Dermis blood vessel endothelial cell (primary cell): ENCODE measurements around the gene CYP4F11. TPM values are rescaled to one million over a fixed set of nuclear protein-coding genes. Genes with fewer than 3 reads are reported as not detected.
"Not testable (repeated sequence)": the region's sequence is repeated elsewhere in the genome, so short reads cannot be mapped to it uniquely, and the experiment has no call there.

ENCODE experiments used
- DNase-seq: peaks from one replicate; pipeline ENCODE4 v3.0.0; 2010
- total RNA-seq: library from RNA; depleted of rRNA; stranded (reverse); fragments of >200 nt; gene quantifications from 2 replicates; pipeline ENCODE4 v1.2.3, GENCODE V29; 2014

CYP4F11 gene
- total RNA-seq, 1 donor from 2014 or later: not detected

GRCh38 chr19:15922021-15922420 lies 12.3 kb downstream of the CYP4F11 start:
- no peak for DNase-seq

DNA sequence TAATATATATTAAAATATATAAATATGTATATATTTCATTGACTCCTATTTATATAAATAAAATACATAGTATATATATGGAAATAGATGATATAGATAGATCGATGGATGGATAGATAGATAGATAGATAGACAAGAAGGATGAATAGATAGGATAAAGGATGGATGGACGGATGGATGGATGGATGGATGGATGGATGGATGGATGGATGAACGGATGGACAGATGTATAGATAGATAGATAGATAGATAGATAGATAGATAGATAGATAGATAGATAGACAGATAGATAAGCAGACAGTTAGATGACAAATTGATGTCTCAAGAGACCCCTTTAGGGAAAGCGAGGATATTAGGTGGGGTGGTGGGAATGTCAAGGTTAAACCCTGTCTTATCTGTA lies 15.1 kb downstream of the CYP4F11 start:
- no peak for DNase-seq

DNA sequence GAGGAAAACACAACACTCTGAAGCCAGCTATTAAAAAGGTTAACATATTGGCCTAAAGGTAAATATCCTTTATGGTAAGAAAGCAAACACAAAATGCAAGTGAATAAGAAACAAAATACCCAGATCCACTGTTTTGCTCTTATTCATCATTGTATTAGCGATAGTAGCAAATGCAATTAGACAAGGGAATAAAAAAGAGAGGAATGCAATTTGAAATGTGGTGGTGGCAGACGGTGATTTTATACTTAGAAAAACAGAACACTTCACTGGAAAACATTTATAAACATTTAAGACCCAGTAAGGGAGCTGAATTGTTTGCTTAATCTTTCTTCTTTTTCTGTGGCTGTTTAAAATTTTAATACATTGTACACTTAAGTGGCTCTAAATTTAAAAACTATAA lies 19.2 kb downstream of the CYP4F11 start:
- no peak for DNase-seq

- DNase-seq: no peak
These were observed 20.5 kb downstream of the CYP4F11 start for GRCh38 chr19:15913830-15914229.

GRCh38 chr19:15913384-15913783 lies 20.9 kb downstream of the CYP4F11 start:
- no peak for DNase-seq

GRCh38 chr19:15911599-15912235 lies 22.6 kb downstream of the CYP4F11 start:
- DNase-seq: no peak

DNA sequence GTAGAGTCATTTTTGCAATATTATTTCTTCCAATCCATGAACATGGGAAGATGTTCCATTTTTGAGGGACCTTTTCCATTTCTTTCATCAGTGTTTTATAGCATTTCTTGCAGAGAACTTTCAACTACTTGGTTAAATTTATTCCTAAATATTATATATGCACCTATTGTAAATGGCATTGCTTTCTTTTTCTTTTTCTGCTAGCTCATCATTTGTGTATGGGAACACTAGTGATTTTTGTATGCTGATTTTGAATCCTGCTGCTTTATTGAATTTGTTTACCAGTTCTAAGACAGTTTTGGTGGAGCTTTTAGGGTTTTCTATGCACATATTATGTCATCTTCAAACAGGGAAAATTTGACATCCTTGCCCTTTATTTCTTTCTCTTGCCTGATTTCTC lies 29.3 kb downstream of the CYP4F11 start:
- DNase-seq: no peak

DNA sequence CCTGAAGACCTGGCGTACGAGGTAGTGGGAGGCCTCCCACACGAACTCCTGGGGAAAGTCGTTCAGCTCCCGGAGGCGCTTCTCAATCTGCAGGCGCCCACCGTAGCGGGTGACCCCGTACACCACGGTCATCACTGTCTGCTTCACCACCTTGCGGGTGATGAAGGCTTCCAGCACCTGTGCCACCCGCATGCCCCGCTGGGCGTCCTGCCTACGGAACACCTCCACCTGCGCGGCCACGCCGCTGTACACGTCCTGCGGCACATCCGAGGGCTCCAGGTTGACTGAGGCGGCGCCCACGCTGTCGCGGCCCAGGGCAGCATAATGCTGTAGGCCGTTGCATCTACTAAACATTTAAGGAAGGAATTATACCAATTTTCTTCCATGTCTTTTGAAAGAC lies 31.4 kb downstream of the CYP4F11 start:
- DNase-seq: not testable (repeated sequence)

DNA sequence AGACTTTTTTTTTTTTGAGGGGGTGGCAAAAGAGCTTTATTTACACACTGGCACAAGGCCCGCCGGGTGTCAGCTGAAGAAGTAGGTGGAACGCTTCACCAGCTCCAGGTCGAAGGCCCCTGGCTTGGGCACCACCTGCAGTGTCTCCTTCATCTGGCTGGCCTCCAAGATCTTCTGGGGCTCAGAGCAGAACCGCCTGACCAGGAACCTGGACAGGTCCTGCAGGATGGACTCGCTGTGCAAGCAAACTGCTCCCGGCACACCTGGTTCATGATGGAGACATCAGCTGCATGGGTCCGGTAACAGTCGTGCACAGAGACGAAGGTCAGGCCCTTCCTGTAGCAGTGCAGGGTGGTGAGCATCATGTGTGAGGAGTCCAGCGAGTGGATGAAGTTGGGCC lies 32.1 kb downstream of the CYP4F11 start:
- no peak for DNase-seq

DNA sequence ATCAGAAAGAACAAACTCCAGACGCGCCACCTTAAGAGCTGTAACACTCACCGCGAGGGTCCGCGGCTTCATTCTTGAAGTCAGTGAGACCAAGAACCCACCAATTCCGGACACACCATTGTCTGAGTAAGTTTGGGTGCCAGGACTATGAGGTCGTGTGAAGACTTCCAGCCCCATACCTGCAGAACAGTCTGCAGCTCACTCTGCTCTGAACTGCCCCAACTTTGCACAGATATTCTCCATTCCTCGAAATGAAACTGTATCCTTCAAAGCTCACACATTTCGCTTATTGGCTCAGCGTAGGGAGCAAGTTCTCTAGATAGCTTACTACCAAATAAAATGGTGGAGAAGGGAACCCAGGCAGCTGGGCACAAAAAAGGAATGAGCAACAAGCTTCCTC lies 33.8 kb downstream of the CYP4F11 start:
- DNase-seq: no peak

DNA sequence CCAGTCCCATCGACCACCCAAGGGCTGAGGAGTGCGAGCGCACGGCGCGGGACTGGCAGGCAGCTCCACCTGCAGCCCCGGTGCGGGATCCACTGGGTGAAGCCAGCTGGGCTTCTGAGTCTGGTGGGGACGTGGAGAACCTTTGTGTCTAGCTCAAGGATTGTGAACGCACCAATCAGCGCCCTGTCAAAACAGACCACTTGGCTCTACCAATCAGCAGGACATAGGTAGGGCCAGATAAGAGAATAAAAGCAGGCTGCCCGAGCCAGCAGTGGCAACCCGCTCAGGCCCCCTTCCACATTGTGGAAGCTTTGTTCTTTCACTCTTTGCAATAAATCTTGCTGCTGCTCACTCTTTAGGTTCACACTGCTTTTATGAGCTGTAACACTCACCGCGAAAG lies 34.3 kb downstream of the CYP4F11 start:
- not testable (repeated sequence) for DNase-seq

DNA sequence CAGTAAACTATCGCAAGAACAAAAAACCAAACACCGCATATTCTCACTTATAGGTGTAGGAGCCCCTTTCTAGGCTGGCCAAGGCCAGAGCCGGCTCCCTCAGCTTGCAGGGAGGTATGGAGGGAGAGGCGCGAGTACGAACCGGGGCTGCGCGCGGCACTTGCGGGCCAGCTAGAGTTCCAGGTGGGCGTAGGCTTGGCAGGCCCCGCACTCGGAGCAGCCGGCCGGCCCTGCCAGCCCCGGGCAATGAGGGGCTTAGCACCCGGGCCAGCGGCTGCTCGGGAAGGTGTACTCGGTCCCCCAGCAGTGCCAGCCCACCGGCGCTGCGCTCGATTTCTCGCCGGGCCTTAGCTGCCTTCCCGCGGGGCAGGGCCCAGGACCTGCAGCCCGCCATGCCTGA lies 34.8 kb downstream of the CYP4F11 start:
- not testable (repeated sequence) for DNase-seq

GRCh38 chr19:15897738-15898276 lies 36.5 kb downstream of the CYP4F11 start, which contains the start of gene CYP4F2:
Gene CYP4F2, minus strand, starts transcription at chr19:15898074. Its CDS starts 463 bp downstream, at chr19:15897611.
- no peak for DNase-seq

DNA sequence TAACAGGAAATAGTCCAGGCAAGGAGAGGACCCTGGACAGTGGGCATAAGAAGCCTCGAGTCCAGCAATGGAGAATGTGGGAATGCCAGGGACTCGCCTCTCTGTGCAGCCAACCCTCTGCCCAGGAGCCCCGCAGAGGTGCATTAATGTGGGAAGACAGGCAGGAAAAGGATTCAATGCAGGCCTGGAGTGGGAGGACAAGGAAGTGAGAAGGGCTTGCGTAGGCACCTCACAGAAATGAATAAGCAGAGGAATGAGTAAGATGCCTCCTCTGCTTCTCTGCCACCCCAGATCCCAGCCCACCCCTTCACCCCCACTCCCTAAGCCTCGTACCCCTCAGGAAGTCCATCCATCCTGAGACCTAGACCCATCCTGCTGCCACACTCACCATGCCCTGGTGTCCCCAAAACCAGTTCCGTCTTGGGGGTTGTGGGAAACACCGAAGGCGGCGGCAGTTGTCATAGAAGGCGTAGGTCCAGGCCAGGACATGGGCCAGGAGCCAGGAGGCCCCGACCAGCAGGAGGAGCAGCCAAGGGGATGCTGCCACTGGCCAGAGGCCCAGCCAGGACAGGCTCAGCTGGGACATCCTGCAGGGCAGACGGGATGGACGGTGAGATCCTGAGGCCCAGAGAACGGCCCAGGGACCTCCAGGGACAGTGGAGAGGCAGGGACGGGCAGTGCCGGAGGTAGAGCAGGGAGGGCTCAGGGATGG lies 37.1 kb downstream of the CYP4F11 start:
- DNase-seq: no peak

- no peak for DNase-seq
These were observed 38.4 kb downstream of the CYP4F11 start for GRCh38 chr19:15895876-15896430.

DNA sequence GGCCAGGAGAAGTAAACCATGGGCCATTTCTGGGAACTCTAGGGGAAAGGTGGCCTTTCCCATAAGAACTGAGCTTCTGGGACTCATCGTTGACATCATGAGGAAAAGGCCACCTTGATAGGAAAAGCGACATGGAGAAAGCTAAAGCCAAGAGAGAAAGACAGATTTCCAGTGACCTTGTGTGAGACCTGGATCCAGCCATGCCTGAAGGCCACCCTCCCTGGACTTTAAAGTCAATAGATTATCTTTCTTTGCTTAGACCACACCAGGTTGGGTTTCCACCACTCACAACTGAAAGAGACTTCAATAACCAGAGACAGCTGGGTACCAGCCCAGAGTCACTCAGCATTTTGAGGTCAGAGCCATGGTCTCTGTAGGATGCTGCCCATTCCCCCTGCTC lies 40.0 kb downstream of the CYP4F11 start:
- no peak for DNase-seq

DNA sequence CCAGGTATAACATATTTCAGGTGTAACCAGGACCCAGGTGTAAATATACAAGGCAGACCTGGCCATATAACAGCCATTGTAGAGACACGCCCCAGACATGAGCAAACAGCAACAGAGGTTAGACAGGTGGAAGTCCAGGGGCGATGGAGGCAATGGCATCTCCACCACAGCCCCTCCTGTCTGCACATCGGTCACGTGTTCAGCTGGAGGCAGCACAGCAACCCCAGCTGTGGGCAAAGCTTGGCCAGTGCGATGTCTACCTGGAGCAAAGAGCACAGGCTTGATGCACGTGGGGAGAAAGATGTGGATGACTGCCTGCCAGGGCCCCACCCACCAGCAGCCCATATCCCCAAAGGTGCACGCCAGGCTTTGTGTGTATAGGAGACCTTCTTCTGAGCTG lies 40.9 kb downstream of the CYP4F11 start:
- no peak for DNase-seq

GRCh38 chr19:15892012-15892411 lies 42.3 kb downstream of the CYP4F11 start:
- DNase-seq: no peak

DNA sequence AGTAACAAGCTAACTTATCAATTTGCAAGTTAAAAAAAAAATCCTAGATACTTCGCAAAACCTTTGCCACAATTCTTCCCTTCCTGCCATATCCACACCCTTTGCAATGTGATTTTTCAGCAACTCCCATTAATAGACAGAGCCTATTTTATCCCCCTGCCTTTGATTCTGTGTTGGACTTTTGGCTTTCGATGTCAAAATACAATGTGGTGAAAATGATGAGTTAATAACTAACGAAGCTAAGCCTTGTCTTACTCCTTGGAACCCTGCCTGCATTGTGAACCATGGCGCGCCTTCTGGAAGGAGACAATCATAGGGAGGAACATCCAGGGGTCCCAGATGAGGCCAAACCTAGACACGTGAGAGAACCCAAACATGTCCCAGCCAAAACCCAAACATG lies 42.9 kb downstream of the CYP4F11 start:
- DNase-seq: no peak

- not testable (repeated sequence) for DNase-seq
These were observed 45.0 kb downstream of the CYP4F11 start for GRCh38 chr19:15889339-15889738.

DNA sequence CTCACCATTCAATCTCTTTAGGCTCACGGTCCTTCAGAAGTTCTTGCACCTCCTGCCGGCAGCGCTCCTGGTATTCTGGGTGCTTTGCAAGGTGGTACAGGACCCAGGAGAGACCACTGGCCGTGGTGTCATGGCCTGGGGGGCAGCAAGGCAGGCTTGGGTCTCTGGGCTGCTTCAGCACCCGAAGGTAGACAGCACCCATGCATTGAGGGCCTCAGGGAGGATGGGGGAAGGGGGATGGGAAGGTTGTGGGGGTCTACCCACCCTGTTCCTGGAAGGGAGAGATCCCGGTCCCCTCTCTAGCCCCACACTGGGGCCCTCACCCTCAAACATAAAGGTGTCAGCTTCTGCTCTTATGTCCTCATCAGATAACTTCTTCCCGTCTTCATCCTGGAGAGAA lies 48.4 kb downstream of the CYP4F11 start:
- DNase-seq: no peak

DNA sequence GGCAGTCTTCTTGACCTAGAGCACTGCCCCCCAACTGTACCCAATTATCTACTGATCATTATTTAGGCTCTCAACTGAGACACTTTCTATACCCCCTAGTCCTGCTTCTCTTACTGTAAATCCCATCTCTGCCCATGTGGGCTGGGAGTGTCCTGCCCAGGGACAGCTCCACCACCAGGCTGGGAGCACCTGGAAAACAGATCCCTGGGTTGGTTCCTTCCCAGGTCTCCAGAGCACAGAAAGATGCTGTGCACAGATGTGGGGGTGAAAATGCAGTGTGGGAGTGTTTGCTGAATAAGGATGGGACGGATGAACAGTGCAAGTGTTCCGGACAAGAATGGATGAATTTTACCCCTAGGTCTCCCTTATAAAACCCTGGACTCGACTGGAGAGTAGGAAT lies 49.2 kb downstream of the CYP4F11 start:
- DNase-seq: no peak

DNA sequence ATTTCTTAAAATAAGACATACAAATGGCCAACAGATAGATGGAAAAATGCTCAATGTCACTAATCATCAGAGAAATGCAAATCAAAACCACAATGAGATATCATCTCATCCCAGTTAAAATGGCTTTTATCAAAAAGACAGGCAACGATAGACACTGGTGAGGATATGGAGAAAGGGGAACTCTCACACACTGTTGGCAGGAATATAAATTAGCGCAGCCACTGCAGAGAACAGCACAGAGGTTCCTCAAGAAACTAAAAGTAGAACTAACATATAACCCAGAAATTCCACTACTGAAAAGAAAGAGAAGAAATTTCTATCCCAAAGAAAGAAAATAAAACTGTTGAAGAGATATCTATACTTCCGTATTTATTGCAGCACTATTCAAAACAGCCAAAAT lies 51.0 kb downstream of the CYP4F11 start:
- DNase-seq: not testable (repeated sequence)
